IMR-90 (cell line): ENCODE data around the gene GPR15LG. TPM values are rescaled to one million over a fixed set of nuclear protein-coding genes. Genes with fewer than 3 reads are reported as not detected.
"Not testable (repeated sequence)": the region's sequence is repeated elsewhere in the genome, so short reads cannot be mapped to it uniquely, and the experiment has no call there.

Source experiments
- ATAC-seq: fragments of 200-7000 bp; cut with Tn5 transposase; 2 replicates; pipeline ENCODE4 v1.9.1; 2020; ENCODE audit warnings: low read depth, mild to moderate bottlenecking, moderate library complexity
- BruUV-seq: library from RNA; stranded (reverse); fragments of 400-500 nt; replicated peaks from 2 replicates; lab custom pipeline; 2021; lab: Mats Ljungman, UMichigan
- CTCF ChIA-PET: fragments of 300-600 bp; formaldehyde crosslinking; extraction: SDS; loops from one replicate; lab custom pipeline; 2021; ENCODE audit warnings: antibody characterized with exemption; lab: Yijun Ruan, JAX
- POLR2A ChIA-PET: fragments of 300-600 bp; sonication (Branson Sonifier 250); formaldehyde crosslinking; loops from one replicate; lab custom pipeline; 2022; ENCODE audit warnings: antibody characterized with exemption; ENCODE audit not compliant: unreplicated experiment; lab: Charles Lee
- DNase-seq: peaks from one replicate; pipeline ENCODE4 v3.0.0; 2013
- H2AFZ ChIP-seq: replicated peaks from 2 replicates; pipeline ENCODE3; 2013; ENCODE audit warnings: low read length, mild to moderate bottlenecking; ENCODE audit not compliant: poor library complexity
- H2AK5ac ChIP-seq: 2 replicates; pipeline ENCODE4 v1.6.1; 2013; ENCODE audit warnings: low read depth, low read length, inconsistent platforms
- H2AK9ac ChIP-seq: replicated peaks from 2 replicates; pipeline ENCODE3; 2013; ENCODE audit warnings: mild to moderate bottlenecking, low read depth, low read length, moderate library complexity; ENCODE audit not compliant: poor library complexity
- H2BK120ac ChIP-seq: 2 replicates; pipeline ENCODE4 v1.6.1; 2013; ENCODE audit warnings: low read depth, low read length, inconsistent platforms
- H2BK15ac ChIP-seq: 3 replicates; pipeline ENCODE4 v1.6.1; 2013; ENCODE audit warnings: low read depth, low read length, inconsistent platforms
- H2BK20ac ChIP-seq: 2 replicates; pipeline ENCODE4 v1.6.1; 2013; ENCODE audit warnings: low read depth, mild to moderate bottlenecking, inconsistent platforms, low read length, moderate library complexity
- H2BK5ac ChIP-seq: 2 replicates; pipeline ENCODE4 v1.6.1; 2013; ENCODE audit warnings: mild to moderate bottlenecking, low read depth, low read length, inconsistent platforms; ENCODE audit not compliant: poor library complexity, severe bottlenecking
- H3K14ac ChIP-seq: replicated peaks from 2 replicates; pipeline ENCODE4 v1.6.1; 2013; ENCODE audit warnings: low read depth, low read length, inconsistent platforms
- H3K18ac ChIP-seq: 2 replicates; pipeline ENCODE4 v1.6.1; 2013; ENCODE audit warnings: low read depth, low read length, control low read depth
- H3K23ac ChIP-seq: 2 replicates; pipeline ENCODE4 v1.6.1; 2013; ENCODE audit warnings: low read depth, low read length, inconsistent platforms
- H3K27ac ChIP-seq: 2 replicates; pipeline ENCODE4 v1.5.1; 2013; ENCODE audit warnings: mild to moderate bottlenecking, control low read depth, low read length; ENCODE audit not compliant: insufficient read depth
- H3K27me3 ChIP-seq: 2 replicates; pipeline ENCODE4 v1.6.1; 2013; ENCODE audit warnings: low read length; ENCODE audit not compliant: control insufficient read depth, insufficient read depth
- H3K36me3 ChIP-seq: 2 replicates; pipeline ENCODE4 v1.6.1; 2013; ENCODE audit warnings: low read length, mixed read lengths; ENCODE audit not compliant: control insufficient read depth, insufficient read depth
- H3K4ac ChIP-seq: 2 replicates; pipeline ENCODE4 v1.6.1; 2013; ENCODE audit warnings: low read depth, low read length, inconsistent platforms
- H3K4me1 ChIP-seq: 2 replicates; pipeline ENCODE4 v1.6.1; 2013; ENCODE audit warnings: low read length, mixed read lengths; ENCODE audit not compliant: control insufficient read depth, insufficient read depth
- H3K4me2 ChIP-seq: 2 replicates; pipeline ENCODE4 v1.6.1; 2013; ENCODE audit warnings: low read depth, mild to moderate bottlenecking, control low read depth, low read length, moderate library complexity
- H3K4me3 ChIP-seq: 2 replicates; pipeline ENCODE4 v1.5.1; 2013; ENCODE audit warnings: low read depth, mild to moderate bottlenecking, control low read depth, low read length, moderate library complexity; ENCODE audit not compliant: insufficient read depth
- H3K56ac ChIP-seq: 2 replicates; pipeline ENCODE4 v1.6.1; 2013; ENCODE audit warnings: low read length, inconsistent platforms; ENCODE audit not compliant: insufficient read depth; ENCODE audit errors: extremely low read depth
- H3K79me1 ChIP-seq, 2 experiments: 2 replicates each; pipeline ENCODE4 v1.6.1; 2013; ENCODE audit warnings: low read length in 2 of 2, inconsistent platforms in 1 of 2, low read depth in 1 of 2
- H3K9ac ChIP-seq: 2 replicates; pipeline ENCODE4 v1.6.1; 2013; ENCODE audit warnings: low read depth, low read length, control low read depth
- H3K9me1 ChIP-seq: 2 replicates; pipeline ENCODE4 v1.6.1; 2013; ENCODE audit warnings: low read length, inconsistent platforms; ENCODE audit not compliant: insufficient read depth
- H3K9me3 ChIP-seq: 2 replicates; pipeline ENCODE4 v1.6.1; 2013; ENCODE audit warnings: low read length; ENCODE audit not compliant: control insufficient read depth, insufficient read depth
- H4K20me1 ChIP-seq: 2 replicates; pipeline ENCODE4 v1.6.1; 2013; ENCODE audit warnings: low read length, inconsistent platforms; ENCODE audit not compliant: insufficient read depth
- H4K5ac ChIP-seq: 2 replicates; pipeline ENCODE4 v1.6.1; 2013; ENCODE audit warnings: mild to moderate bottlenecking, low read depth, low read length, control low read depth
- H4K8ac ChIP-seq, 2 experiments: 2 replicates each; pipeline ENCODE4 v1.6.1; 2013; ENCODE audit warnings: low read depth in 2 of 2, low read length in 2 of 2, control low read depth in 1 of 2, inconsistent platforms in 1 of 2
- H4K91ac ChIP-seq: 2 replicates; pipeline ENCODE4 v1.6.1; 2013; ENCODE audit warnings: low read depth, low read length, inconsistent platforms; ENCODE audit not compliant: insufficient read depth
- WGBS, 2 experiments: methylation state at CpG; one replicate each; pipeline versions ENCODE4 v1.1.5 to v1.1.7; 2013; ENCODE audit warnings: missing lambda C conversion rate in 2 of 2; ENCODE audit not compliant: insufficient read length in 1 of 2; ENCODE audit errors: extremely low coverage in 2 of 2; 5-methylcytosine and 5-hydroxymethylcytosine counted together
- dilution Hi-C: fragments of 300-500 bp; cut with HindIII; formaldehyde crosslinking; loops from one replicate; pipeline ENCODE4 v1.14.3; 2018; ENCODE audit warnings: low sequenced_read_pairs; ENCODE audit not compliant: unreplicated experiment
- in situ Hi-C: fragments of 300-500 bp; cut with MboI; formaldehyde crosslinking; loops from 3 replicates; pipeline ENCODE4 v1.14.3; 2019; ENCODE audit warnings: low sequenced_read_pairs, inconsistent platforms, mixed read lengths
- intact Hi-C: fragments of 100-400 bp; cut with micrococcal nuclease; formaldehyde crosslinking; loops from 2 replicates; pipeline ENCODE4 v1.10.0; 2022
- polyA plus RNA-seq, 3 experiments: library from polyadenylated mRNA; depleted of rRNA; stranded (reverse); fragments of >200 nt; gene quantifications; 2 replicates each; pipeline ENCODE4 v1.2.3, GENCODE V29; 2012; ENCODE audit warnings: low replicate concordance in 1 of 3
- total RNA-seq: library from RNA; depleted of rRNA; stranded (reverse); fragments of >200 nt; gene quantifications from 2 replicates; pipeline ENCODE4 v1.2.3, GENCODE V29; 2012

Gene GPR15LG
- total and polyA plus RNA-seq, 2 of the 4 experiments (the other 2 are of a cell fraction) = not detected

DNA sequence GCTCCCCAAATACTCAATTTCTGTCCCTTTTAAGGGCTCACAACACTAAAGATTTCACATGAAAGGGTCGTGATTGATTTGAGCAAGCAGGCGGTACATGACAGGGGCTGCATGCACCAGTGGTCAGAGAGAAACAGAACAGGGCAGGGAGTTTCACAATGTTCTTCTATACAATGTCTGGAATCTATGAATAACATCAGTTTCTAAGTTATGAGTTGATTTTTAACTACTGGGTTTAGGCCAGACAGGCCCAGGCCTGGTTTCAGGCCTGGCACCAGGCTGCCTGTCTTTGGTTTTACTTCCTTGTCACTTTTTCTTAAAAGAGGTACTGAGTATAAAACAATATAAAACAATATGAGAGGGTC, 6.3 kb upstream of the GPR15LG start:
- H4K5ac ChIP-seq, H3K9me1 ChIP-seq, H3K27me3 ChIP-seq, H2AK9ac ChIP-seq, H2AFZ ChIP-seq, H3K23ac ChIP-seq, H3K4me1 ChIP-seq, ATAC-seq, H3K9ac ChIP-seq, H3K9me3 ChIP-seq, H3K36me3 ChIP-seq, H3K27ac ChIP-seq, H4K91ac ChIP-seq, dilution Hi-C loops, H2BK15ac ChIP-seq, H3K56ac ChIP-seq, CTCF ChIA-PET, in situ Hi-C loops, H2BK120ac ChIP-seq, H2BK5ac ChIP-seq, H3K14ac ChIP-seq, H3K79me1 ChIP-seq, BruUV-seq, H3K4me2 ChIP-seq, intact Hi-C loops, H3K18ac ChIP-seq, H4K20me1 ChIP-seq, H2BK20ac ChIP-seq, POLR2A ChIA-PET, H2AK5ac ChIP-seq, H3K4ac ChIP-seq, H3K4me3 ChIP-seq, H4K8ac ChIP-seq, DNase-seq: not testable (repeated sequence)
- no CpG with 5 or more reads among the region's 2 CpGs for WGBS, 2 experiments

DNA sequence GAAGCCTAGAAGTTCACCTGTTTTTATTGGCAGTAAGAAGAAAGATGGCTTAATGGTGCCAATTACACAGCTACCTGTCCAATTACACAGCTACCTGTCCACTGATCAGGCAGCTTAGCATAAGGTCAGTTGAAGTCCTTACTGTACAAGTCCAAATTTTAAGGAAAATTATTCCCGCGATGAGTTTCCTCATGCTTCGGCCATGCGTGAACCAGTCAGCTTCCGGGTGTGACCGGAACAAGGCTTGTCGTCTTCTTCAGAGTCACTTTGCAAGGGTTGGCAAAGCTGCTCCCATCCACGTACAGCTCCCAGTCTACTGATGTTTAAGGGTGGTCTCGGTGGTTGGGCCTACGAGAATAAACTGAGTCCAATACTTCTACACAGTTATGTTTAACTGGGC, 5.2 kb upstream of the GPR15LG start:
- no CpG with 5 or more reads among the region's 10 CpGs for WGBS, 2 experiments
- ATAC-seq, DNase-seq, H2BK15ac ChIP-seq, H2AFZ ChIP-seq, CTCF ChIA-PET, H2AK9ac ChIP-seq, H3K14ac ChIP-seq, H3K79me1 ChIP-seq, H4K5ac ChIP-seq, H3K9me3 ChIP-seq, H3K27me3 ChIP-seq, in situ Hi-C loops, H2BK120ac ChIP-seq, H3K18ac ChIP-seq, H3K4me1 ChIP-seq, H3K56ac ChIP-seq, H3K4me2 ChIP-seq, H4K20me1 ChIP-seq, H2AK5ac ChIP-seq, H3K23ac ChIP-seq, H2BK20ac ChIP-seq, H3K4ac ChIP-seq, H3K27ac ChIP-seq, H4K8ac ChIP-seq, H3K4me3 ChIP-seq, H3K9me1 ChIP-seq, BruUV-seq, H3K9ac ChIP-seq, H3K36me3 ChIP-seq, intact Hi-C loops, H2BK5ac ChIP-seq, H4K91ac ChIP-seq, POLR2A ChIA-PET, dilution Hi-C loops: not testable (repeated sequence)
